ENCODE data around the gene MAD1L1.

The MAD1L1 gene

GRCh38 chr7:1964913-1965578 is 267.7 kb downstream of the MAD1L1 start:
- no peak for DNase-seq

- DNase-seq: no peak
These were observed 268.4 kb downstream of the MAD1L1 start for GRCh38 chr7:1964211-1964912.

- DNase-seq: no peak
These were observed 269.2 kb downstream of the MAD1L1 start for GRCh38 chr7:1963575-1963974.

GRCh38 chr7:1961701-1962276 is 271.0 kb downstream of the MAD1L1 start:
- DNase-seq: peak; percentile 57

GRCh38 chr7:1959305-1959704 is 273.4 kb downstream of the MAD1L1 start:
- DNase-seq: no peak

GRCh38 chr7:1957471-1958225 is 275.1 kb downstream of the MAD1L1 start:
- DNase-seq: no peak

GRCh38 chr7:1956611-1957470 is 275.9 kb downstream of the MAD1L1 start:
- no peak for DNase-seq

- no peak for DNase-seq
These were observed 276.6 kb downstream of the MAD1L1 start for GRCh38 chr7:1956141-1956540.

GRCh38 chr7:1954366-1955004 is 278.3 kb downstream of the MAD1L1 start:
- no peak for DNase-seq

GRCh38 chr7:1953199-1954190 is 279.2 kb downstream of the MAD1L1 start:
- DNase-seq: no peak

- no peak for DNase-seq
These were observed 280.0 kb downstream of the MAD1L1 start for GRCh38 chr7:1952781-1953180.

GRCh38 chr7:1952169-1952760 is 280.5 kb downstream of the MAD1L1 start:
- DNase-seq: no peak

GRCh38 chr7:1951600-1951999 is 281.1 kb downstream of the MAD1L1 start:
- no peak for DNase-seq

GRCh38 chr7:1951159-1951536 is 281.6 kb downstream of the MAD1L1 start:
- peak; percentile 47 for DNase-seq

- DNase-seq: no peak
These were observed 282.1 kb downstream of the MAD1L1 start for GRCh38 chr7:1950452-1951158.

GRCh38 chr7:1950066-1950451 is 282.7 kb downstream of the MAD1L1 start:
- no peak for DNase-seq

- no peak for DNase-seq
These were observed 283.1 kb downstream of the MAD1L1 start for GRCh38 chr7:1949681-1950055.

GRCh38 chr7:1948887-1949680 is 283.7 kb downstream of the MAD1L1 start:
- no peak for DNase-seq

GRCh38 chr7:1948301-1948796 is 284.4 kb downstream of the MAD1L1 start:
- no peak for DNase-seq

Data from CD4-positive, alpha-beta T cell treated with Interleukin-21 for 1 hour (primary cell).